Measurements from ENCODE around the gene ZNF155.

ZNF155 gene

GRCh38 chr19:43984687-43985000 lies 656 bp downstream of the ZNF155 start (continued):
- TF ChIP-seq REST (tag by site-specific recombination; IDR thresholded peaks at IDR 0.05) (no peak), ZNF184 (tag by site-specific recombination; IDR thresholded peaks at IDR 0.05) (0 out of 2 replicates have a peak, but pooled peaks have one; percentile 36), PRDM1 (tag by site-specific recombination; IDR thresholded peaks at IDR 0.05) (0 out of 2 replicates have a peak, but pooled peaks have one; percentile 32), IKZF3 (tag by site-specific recombination; IDR thresholded peaks at IDR 0.05) (peak; percentile 64)

- CTCF ChIA-PET = no interaction called here
- Histone ChIP-seq H3K27ac (ENCODE audit: extremely low read depth, low read depth, low read length) (no peak overlapping the region), H3K4me3 (ENCODE audit: low read depth, low read length) (no peak overlapping the region), H3K36me3 (ENCODE audit: control insufficient read depth in 2 of 2, insufficient read depth in 1 of 2, low read length in 2 of 2) (peaks cover 51 to 53% of the 10 kb centered on the region in 2 experiments), H3K4me1 (ENCODE audit: control insufficient read depth, insufficient read depth, low read length) (peaks cover 5% of the 10 kb centered on the region), H3K9me3 (ENCODE audit: control insufficient read depth, insufficient read depth, low read depth, low read length) (peaks cover 13% of the 10 kb centered on the region)
- POLR2A ChIA-PET = no interaction called here
- TF ChIP-seq PRDM1 (tag by site-specific recombination; IDR thresholded peaks at IDR 0.05) (0 out of 2 replicates have a peak, but pooled peaks have one; percentile 13), ZNF138 (tag by site-specific recombination; IDR thresholded peaks at IDR 0.05; ENCODE audit: borderline replicate concordance) (no peak)
Observed at GRCh38 chr19:43997631-43998290, 13.8 kb downstream of the ZNF155 start.

- peak overlapping the region; percentile 55 for H3K27ac ChIP-seq (ENCODE audit: extremely low read depth, low read depth, low read length)
- H3K4me1 ChIP-seq (ENCODE audit: control insufficient read depth, insufficient read depth, low read length) = peaks cover 10% of the 10 kb centered on the region
- ChIA-PET CTCF (interaction anchor here (1.4 kb wide), 1 partner anchor 162 kb away, joined by 3 read pairs; the partner anchor contains the start of gene ZNF226), POLR2A (interaction anchor here (0.8 to 3.8 kb wide), 6 partner anchors 17 to 163 kb away, joined by 3 to 17 read pairs (median 6); partner anchors contain the start of genes ZNF223, ZNF225, ZNF226 and ZNF45)
- peaks cover 16 to 38% of the 10 kb centered on the region in 2 experiments for H3K36me3 ChIP-seq (ENCODE audit: control insufficient read depth in 2 of 2, insufficient read depth in 1 of 2, low read length in 2 of 2)
- peak overlapping the region; percentile 46 for H3K4me3 ChIP-seq (ENCODE audit: low read depth, low read length)
- H3K9me3 ChIP-seq (ENCODE audit: control insufficient read depth, insufficient read depth, low read depth, low read length) = peaks cover 11% of the 10 kb centered on the region
- no peak for TF ChIP-seq REPIN1 (tag by site-specific recombination; IDR thresholded peaks at IDR 0.05; ENCODE audit: low read depth)
- TF ChIP-seq ZSCAN5A (tag by site-specific recombination; IDR thresholded peaks at IDR 0.05) = no peak
- no peak for TF ChIP-seq ZNF324 (tag by site-specific recombination; IDR thresholded peaks at IDR 0.05)
- TF ChIP-seq ZNF202 (tag by site-specific recombination; IDR thresholded peaks at IDR 0.05; ENCODE audit: borderline replicate concordance) = no peak
- TF ChIP-seq SCRT2 (tag by site-specific recombination; IDR thresholded peaks at IDR 0.05) = no peak
- TF ChIP-seq SETDB1 (IDR thresholded peaks at IDR 0.05; ENCODE audit: insufficient read length, low read length) = no peak
- TF ChIP-seq ZNF140 (tag by site-specific recombination; IDR thresholded peaks at IDR 0.05) = no peak
- TF ChIP-seq MYNN (tag by site-specific recombination; IDR thresholded peaks at IDR 0.05; ENCODE audit: borderline replicate concordance) = no peak
- TF ChIP-seq ZNF548 (tag by site-specific recombination; IDR thresholded peaks at IDR 0.05) = no peak
- peak; percentile 100 for TF ChIP-seq ZNF692 (tag by site-specific recombination; IDR thresholded peaks at IDR 0.05)
- no peak for TF ChIP-seq SP7 (tag by site-specific recombination; IDR thresholded peaks at IDR 0.05)
- TF ChIP-seq ZNF112 (tag by site-specific recombination; IDR thresholded peaks at IDR 0.05) = no peak
- peak; percentile 19; the same call in 1 of the 2 replicates for TF ChIP-seq PATZ1 (tag by site-specific recombination; IDR thresholded peaks at IDR 0.05)
- no peak for TF ChIP-seq ZNF707 (tag by site-specific recombination; IDR thresholded peaks at IDR 0.05)
- TF ChIP-seq ZNF175 (tag by site-specific recombination; IDR thresholded peaks at IDR 0.05) = no peak
- TF ChIP-seq ZFP69B (tag by site-specific recombination; IDR thresholded peaks at IDR 0.05) = peak; percentile 99
- no peak for TF ChIP-seq ZNF24 (tag by site-specific recombination; IDR thresholded peaks at IDR 0.05)
- TF ChIP-seq HIC1 (tag by site-specific recombination; IDR thresholded peaks at IDR 0.05) = no peak
Observed at GRCh38 chr19:44002212-44002565, 18.2 kb downstream of the ZNF155 start.
